Lower lobe of right lung (tissue), 2 donors: ENCODE data around the gene MCOLN1. TPM values are rescaled to one million over a fixed set of nuclear protein-coding genes. Genes with fewer than 3 reads are reported as not detected.

Experiments used
- ATAC-seq, 2 donors: fragments of 200-7000 bp; cut with Tn5 transposase; one replicate each; pipeline ENCODE4 v1.9.1; 2020 to 2022; ENCODE audit warnings: mild to moderate bottlenecking in 2 of 2, moderate library complexity in 2 of 2
- DNase-seq: peaks from one replicate; pipeline ENCODE4 v3.0.0-alpha.2; 2020
- H3K27ac ChIP-seq: fragments of 200-600 bp; one replicate; pipeline ENCODE4 v1.8.0; 2022
- H3K27me3 ChIP-seq: fragments of 200-600 bp; one replicate; pipeline ENCODE4 v1.8.0; 2022; ENCODE audit warnings: low read depth
- H3K36me3 ChIP-seq: fragments of 200-600 bp; one replicate; pipeline ENCODE4 v1.8.0; 2022; ENCODE audit warnings: mild to moderate bottlenecking
- H3K4me1 ChIP-seq: fragments of 200-600 bp; one replicate; pipeline ENCODE4 v1.8.0; 2022
- H3K4me3 ChIP-seq: fragments of 200-600 bp; one replicate; pipeline ENCODE4 v1.8.0; 2022; ENCODE audit warnings: mild to moderate bottlenecking
- H3K9me3 ChIP-seq: fragments of 200-600 bp; one replicate; pipeline ENCODE4 v1.8.0; 2022
- intact Hi-C: fragments of 100-400 bp; cut with DNase I; formaldehyde crosslinking; loops from one replicate; pipeline ENCODE4 v1.11.0; 2022
- total RNA-seq: library from RNA; stranded (reverse); fragmentation: NEBNext Ultra II Directional; extraction: Animal tissue kit (Norgen Biotek cat#: 25700); gene quantifications from one replicate; pipeline ENCODE4 v1.2.1, GENCODE V29; 2021
- TF ChIP-seq, protein P1 (sequence below): fragments of 200-600 bp; IDR thresholded peaks from one replicate; pipeline ENCODE4 v1.8.0; 2022; ENCODE audit warnings: antibody characterized with exemption, mild to moderate bottlenecking
- donor health status: DM: no; HTN: yes; CAD: no; lungs with severe emphysema.

The MCOLN1 gene
- total RNA-seq, 1 donor from 2014 or later = 79.0 TPM

DNA sequence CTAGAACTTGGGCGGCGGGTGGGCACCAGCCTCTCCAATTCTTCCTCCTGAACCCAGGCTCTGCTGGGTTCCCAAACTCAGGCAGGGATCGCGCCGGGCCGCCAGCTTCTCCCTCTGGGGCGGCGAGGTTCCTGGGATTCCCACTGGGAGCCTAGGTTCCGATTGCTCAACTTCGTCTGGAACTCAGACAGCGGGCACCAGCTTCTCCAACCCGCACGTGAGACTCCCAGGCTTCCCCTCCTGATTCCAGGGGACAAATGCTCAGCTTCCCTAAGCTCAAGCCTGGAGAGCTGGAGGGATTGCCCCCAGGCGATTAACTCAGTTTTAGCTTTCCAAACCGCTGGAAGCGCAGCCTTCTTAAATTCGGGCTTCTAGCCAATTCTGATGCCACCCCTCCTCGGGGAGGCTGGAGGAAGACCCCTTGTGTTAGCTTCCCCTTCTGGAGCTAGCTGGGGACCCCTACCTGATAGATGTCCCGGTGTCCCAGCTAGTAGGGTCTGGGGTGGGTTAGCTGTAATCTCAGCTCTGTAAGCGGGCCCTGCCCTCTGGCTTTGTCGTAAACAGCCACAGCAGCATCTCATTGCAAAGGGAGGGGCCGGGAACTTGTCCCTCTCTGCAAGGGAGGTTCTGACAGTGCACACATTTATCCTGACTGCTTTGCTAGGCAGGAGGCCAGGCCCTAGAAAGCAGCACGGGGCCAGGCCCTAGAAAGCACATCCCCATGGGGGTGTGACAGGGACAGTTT lies 671 bp downstream of the MCOLN1 start:
- DNase-seq (peak; percentile 51), ATAC-seq (peak in 1 of 2 donors; percentile 1)
- intact Hi-C loops = no loop called here

DNA sequence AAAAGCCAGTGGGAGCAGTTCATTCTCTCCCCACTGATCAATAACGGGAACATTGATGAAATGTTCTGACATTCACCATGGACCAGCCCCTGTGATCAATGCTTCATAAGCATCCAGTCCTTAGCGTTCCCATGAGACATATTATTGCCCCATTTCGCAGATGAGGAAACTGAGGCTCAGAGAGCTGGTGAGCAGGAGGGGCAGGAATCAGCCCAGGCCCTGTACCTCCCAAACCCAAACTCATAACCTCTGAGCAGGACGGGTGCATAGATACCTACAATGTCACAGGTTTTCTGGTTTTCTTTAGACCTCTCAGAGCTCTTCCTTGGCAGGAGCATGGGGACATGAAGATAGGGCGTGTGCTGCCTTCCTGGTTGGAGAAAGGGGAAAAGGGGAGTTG lies 2.1 kb downstream of the MCOLN1 start:
- intact Hi-C loops = no loop called here
- Histone ChIP-seq H3K4me3 (no peak overlapping the region), H3K27ac (no peak overlapping the region), H3K27me3 (no peaks in the 10 kb centered on the region), H3K4me1 (peaks cover 23% of the 10 kb centered on the region), H3K36me3 (peaks cover 50% of the 10 kb centered on the region), H3K9me3 (no peaks in the 10 kb centered on the region)
- DNase-seq (no peak), ATAC-seq (no peak)
- TF ChIP-seq, protein P1, sequence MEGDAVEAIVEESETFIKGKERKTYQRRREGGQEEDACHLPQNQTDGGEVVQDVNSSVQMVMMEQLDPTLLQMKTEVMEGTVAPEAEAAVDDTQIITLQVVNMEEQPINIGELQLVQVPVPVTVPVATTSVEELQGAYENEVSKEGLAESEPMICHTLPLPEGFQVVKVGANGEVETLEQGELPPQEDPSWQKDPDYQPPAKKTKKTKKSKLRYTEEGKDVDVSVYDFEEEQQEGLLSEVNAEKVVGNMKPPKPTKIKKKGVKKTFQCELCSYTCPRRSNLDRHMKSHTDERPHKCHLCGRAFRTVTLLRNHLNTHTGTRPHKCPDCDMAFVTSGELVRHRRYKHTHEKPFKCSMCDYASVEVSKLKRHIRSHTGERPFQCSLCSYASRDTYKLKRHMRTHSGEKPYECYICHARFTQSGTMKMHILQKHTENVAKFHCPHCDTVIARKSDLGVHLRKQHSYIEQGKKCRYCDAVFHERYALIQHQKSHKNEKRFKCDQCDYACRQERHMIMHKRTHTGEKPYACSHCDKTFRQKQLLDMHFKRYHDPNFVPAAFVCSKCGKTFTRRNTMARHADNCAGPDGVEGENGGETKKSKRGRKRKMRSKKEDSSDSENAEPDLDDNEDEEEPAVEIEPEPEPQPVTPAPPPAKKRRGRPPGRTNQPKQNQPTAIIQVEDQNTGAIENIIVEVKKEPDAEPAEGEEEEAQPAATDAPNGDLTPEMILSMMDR = no peak

More for the DNA sequence above, 671 bp downstream of the MCOLN1 start:
- no peaks in the 10 kb centered on the region for H3K9me3 ChIP-seq
- TF ChIP-seq, protein P1 = no peak
- H3K36me3 ChIP-seq = peaks cover 39% of the 10 kb centered on the region
- peak overlapping the region; percentile 80 for H3K27ac ChIP-seq
- H3K27me3 ChIP-seq = no peaks in the 10 kb centered on the region
- H3K4me1 ChIP-seq = peaks cover 23% of the 10 kb centered on the region
- peak overlapping the region; percentile 97 for H3K4me3 ChIP-seq

DNA sequence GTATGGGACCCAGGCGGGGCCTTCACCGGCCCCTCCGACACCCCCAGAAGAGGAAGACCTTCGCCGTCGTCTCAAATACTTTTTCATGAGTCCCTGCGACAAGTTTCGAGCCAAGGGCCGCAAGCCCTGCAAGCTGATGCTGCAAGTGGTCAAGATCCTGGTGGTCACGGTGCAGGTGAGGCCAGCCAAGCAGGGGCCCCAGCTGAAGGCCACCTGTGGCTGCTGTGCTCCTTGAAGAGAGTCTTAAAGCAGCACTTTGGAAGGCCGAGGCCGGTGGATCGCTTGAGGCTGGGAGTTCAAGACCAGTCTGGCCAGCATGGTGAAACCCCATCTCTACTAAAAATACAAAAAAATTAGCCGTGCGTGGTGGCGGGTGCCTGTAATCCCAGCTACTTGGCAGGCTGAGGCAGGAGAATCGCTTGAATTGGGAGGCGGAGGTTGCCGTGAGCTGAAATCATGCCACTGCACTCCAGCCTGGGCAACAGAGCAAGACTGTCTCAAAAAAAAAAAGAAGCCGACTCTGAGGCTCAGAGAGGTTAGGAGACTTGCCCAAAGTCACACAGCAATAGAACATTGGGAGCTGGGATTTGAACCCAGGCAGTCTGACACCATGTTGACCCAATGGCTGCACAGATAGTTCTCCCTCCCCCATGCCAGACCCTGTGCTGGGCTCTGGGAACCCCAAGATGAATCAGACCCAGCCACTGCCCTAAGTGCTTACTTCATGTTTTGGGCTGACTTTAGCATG lies 2.7 kb downstream of the MCOLN1 start:
- no peak for ATAC-seq
- Histone ChIP-seq H3K4me3 (no peak overlapping the region), H3K9me3 (no peaks in the 10 kb centered on the region), H3K27ac (no peak overlapping the region), H3K36me3 (peaks cover 52% of the 10 kb centered on the region), H3K4me1 (peaks cover 23% of the 10 kb centered on the region), H3K27me3 (no peaks in the 10 kb centered on the region)
- intact Hi-C loops = no loop called here
- no peak for DNase-seq
- TF ChIP-seq, protein P1 = no peak

DNA sequence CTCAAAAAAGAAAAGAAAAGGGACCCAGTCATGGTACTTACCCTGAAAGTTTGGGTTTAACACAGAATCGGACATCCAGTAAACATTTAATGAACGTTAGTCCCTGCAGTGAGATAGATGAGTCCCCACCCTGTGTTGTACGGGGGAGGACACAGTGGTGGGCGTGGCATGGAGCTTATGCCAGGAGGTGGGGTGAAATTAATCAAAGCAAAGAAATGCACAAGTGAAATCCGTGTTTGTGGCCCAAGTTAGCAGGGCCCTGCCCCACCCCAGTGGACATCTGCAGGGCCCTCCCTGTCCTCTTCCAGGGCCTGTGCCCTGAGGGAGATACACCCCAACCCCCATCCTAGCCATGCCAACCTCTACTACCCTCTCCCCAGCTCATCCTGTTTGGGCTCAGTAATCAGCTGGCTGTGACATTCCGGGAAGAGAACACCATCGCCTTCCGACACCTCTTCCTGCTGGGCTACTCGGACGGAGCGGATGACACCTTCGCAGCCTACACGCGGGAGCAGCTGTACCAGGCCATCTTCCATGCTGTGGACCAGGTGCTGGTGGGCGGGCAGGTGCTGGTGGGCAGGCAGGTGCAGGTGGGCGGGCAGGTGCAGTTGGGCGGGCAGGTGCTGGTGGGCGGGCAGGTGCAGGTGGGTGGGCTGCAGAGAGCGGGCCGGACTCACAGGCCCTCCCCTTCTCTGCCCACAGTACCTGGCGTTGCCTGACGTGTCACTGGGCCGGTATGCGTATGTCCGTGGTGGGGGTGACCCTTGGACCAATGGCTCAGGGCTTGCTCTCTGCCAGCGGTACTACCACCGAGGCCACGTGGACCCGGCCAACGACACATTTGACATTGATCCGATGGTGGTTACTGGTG lies 3.9 kb downstream of the MCOLN1 start:
- intact Hi-C loops = no loop called here
- DNase-seq = no peak

More for the DNA sequence above, 3.9 kb downstream of the MCOLN1 start:
- TF ChIP-seq, protein P1 = no peak
- no peak for ATAC-seq
- H3K4me1 ChIP-seq = peaks cover 23% of the 10 kb centered on the region
- H3K27me3 ChIP-seq = no peaks in the 10 kb centered on the region
- H3K36me3 ChIP-seq = peaks cover 60% of the 10 kb centered on the region
- H3K27ac ChIP-seq = no peak overlapping the region
- H3K9me3 ChIP-seq = no peaks in the 10 kb centered on the region
- H3K4me3 ChIP-seq = no peak overlapping the region
